ENCODE results near the gene NANOGP8. TPM values are rescaled to one million over a fixed set of nuclear protein-coding genes. Genes with fewer than 3 reads are reported as not detected.

The NANOGP8 gene
- polyA plus RNA-seq, 1 donor from 2014 or later, result not detected

- no peak overlapping the region for H3K9ac ChIP-seq (ENCODE audit: low read length)
- H3K9me3 ChIP-seq (ENCODE audit: low read length), result no peaks in the 10 kb centered on the region
- no peaks in the 10 kb centered on the region for H3K9me2 ChIP-seq (ENCODE audit: insufficient read depth, low read length)
- H4K20me1 ChIP-seq (ENCODE audit: insufficient read depth), result no peaks in the 10 kb centered on the region
- H3K79me2 ChIP-seq (replicated peaks; ENCODE audit: insufficient read depth, low read length), result no peaks in the 10 kb centered on the region
- no peak overlapping the region for H3K27ac ChIP-seq (ENCODE audit: low read length)
- H2AFZ ChIP-seq (ENCODE audit: low read depth, low read length), result no peak overlapping the region
- no peaks in the 10 kb centered on the region for H3K27me3 ChIP-seq (ENCODE audit: insufficient read depth, low read depth, low read length)
- TF ChIP-seq TAF1 (IDR thresholded peaks at IDR 0.05; ENCODE audit: low read depth) (no peak), POLR2AphosphoS5 (IDR thresholded peaks at IDR 0.05) (no peak), EP300 (conservative IDR thresholded peaks at IDR 0.05; ENCODE audit: poor library complexity, severe bottlenecking) (no peak), EZH2 (IDR thresholded peaks at IDR 0.05; ENCODE audit: borderline replicate concordance, insufficient read depth, low read length, poor library complexity, severe bottlenecking) (no peak)
- no peak overlapping the region for H3K4me2 ChIP-seq (ENCODE audit: low read length)
- H3K36me3 ChIP-seq (ENCODE audit: insufficient read depth, low read length), result no peaks in the 10 kb centered on the region
- no peaks in the 10 kb centered on the region for H3F3A ChIP-seq (ENCODE audit: insufficient read depth, low read length, poor library complexity, severe bottlenecking)
- no peak overlapping the region for H3K4me3 ChIP-seq (ENCODE audit: low read length)
These were observed 26.8 kb upstream of the NANOGP8 start for GRCh38 chr15:35111861-35112260.

- Histone ChIP-seq H3F3A (ENCODE audit: insufficient read depth, low read length, poor library complexity, severe bottlenecking) (no peaks in the 10 kb centered on the region), H3K9me3 (ENCODE audit: low read length) (no peaks in the 10 kb centered on the region), H3K4me2 (ENCODE audit: low read length) (no peak overlapping the region), H2AFZ (ENCODE audit: low read depth, low read length) (no peak overlapping the region), H3K9me2 (ENCODE audit: insufficient read depth, low read length) (no peaks in the 10 kb centered on the region), H3K27ac (ENCODE audit: low read length) (no peak overlapping the region), H3K36me3 (ENCODE audit: insufficient read depth, low read length) (no peaks in the 10 kb centered on the region), H3K9ac (ENCODE audit: low read length) (no peak overlapping the region), H3K4me3 (ENCODE audit: low read length) (no peak overlapping the region), H4K20me1 (ENCODE audit: insufficient read depth) (no peaks in the 10 kb centered on the region), H3K27me3 (ENCODE audit: insufficient read depth, low read depth, low read length) (no peaks in the 10 kb centered on the region), H3K79me2 (replicated peaks; ENCODE audit: insufficient read depth, low read length) (no peaks in the 10 kb centered on the region)
- no peak for TF ChIP-seq POLR2AphosphoS5 (IDR thresholded peaks at IDR 0.05)
- no peak for TF ChIP-seq EZH2 (IDR thresholded peaks at IDR 0.05; ENCODE audit: borderline replicate concordance, insufficient read depth, low read length, poor library complexity, severe bottlenecking)
- TF ChIP-seq TAF1 (IDR thresholded peaks at IDR 0.05; ENCODE audit: low read depth), result no peak
- no peak for TF ChIP-seq RAD21 (conservative IDR thresholded peaks at IDR 0.05)
- no peak for TF ChIP-seq SMC3 (conservative IDR thresholded peaks at IDR 0.05; ENCODE audit: poor library complexity)
- no peak for TF ChIP-seq EP300 (conservative IDR thresholded peaks at IDR 0.05; ENCODE audit: poor library complexity, severe bottlenecking)
- TF ChIP-seq MXI1 (conservative IDR thresholded peaks at IDR 0.05; ENCODE audit: poor library complexity, severe bottlenecking), result no peak
- no peak for TF ChIP-seq REST (IDR thresholded peaks at IDR 0.05; ENCODE audit: borderline replicate concordance)
- no peak for TF ChIP-seq CTCF (IDR thresholded peaks at IDR 0.05; ENCODE audit: poor library complexity, severe bottlenecking)
These were observed 23.4 kb upstream of the NANOGP8 start for GRCh38 chr15:35108453-35108852.
